K562 (cell line): Measurements from ENCODE around the gene ASMTL. TPM values are rescaled to one million over a fixed set of nuclear protein-coding genes. Genes with fewer than 3 reads are reported as not detected.

Source experiments
- BMI1 ChIP-seq: fragments of 150-350 bp; IDR thresholded peaks from 2 replicates; pipeline ENCODE4 v1.6.1; 2014; ENCODE audit warnings: low read length
- BRD4 ChIP-seq: fragments of 200-600 bp; sonication (generic); IDR thresholded peaks from 2 replicates; pipeline ENCODE4 v1.6.1; 2017; ENCODE audit warnings: inconsistent platforms
- CBX1 ChIP-seq: sonication (generic); IDR thresholded peaks from 2 replicates; pipeline ENCODE4 v1.6.1; 2016; ENCODE audit warnings: antibody characterized with exemption, low read depth, mild to moderate bottlenecking
- DNMT1 ChIP-seq: fragments of 450-650 bp; IDR thresholded peaks from 2 replicates; pipeline ENCODE4 v1.6.1; 2016; ENCODE audit warnings: antibody characterized with exemption, mild to moderate bottlenecking
- FOXP1 ChIP-seq: sonication (generic); formaldehyde crosslinking; IDR thresholded peaks from 2 replicates; pipeline ENCODE4 v1.8.0; 2022; ENCODE audit warnings: mild to moderate bottlenecking, missing genetic modification reagents
- KAT7 ChIP-seq: sonication (generic); formaldehyde crosslinking; IDR thresholded peaks from 2 replicates; pipeline ENCODE4 v1.8.0; 2022; ENCODE audit warnings: missing genetic modification reagents, mild to moderate bottlenecking, borderline replicate concordance
- MCM7 ChIP-seq, 2 experiments: fragments of 450-650 bp; IDR thresholded peaks; 2 replicates each; pipeline ENCODE4 v1.6.1; 2016 to 2018
- NFE2 ChIP-seq: IDR thresholded peaks from 2 replicates; pipeline ENCODE4 v1.6.1; 2014; ENCODE audit warnings: antibody characterized with exemption, low read depth
- RBM34 ChIP-seq: fragments of 200-400 bp; formaldehyde crosslinking; IDR thresholded peaks from 2 replicates; pipeline ENCODE4 v1.6.1; 2018; ENCODE audit warnings: low read length, borderline replicate concordance; ENCODE audit not compliant: insufficient read depth
- RNF2 ChIP-seq: sonication (generic); IDR thresholded peaks from 2 replicates; pipeline ENCODE4 v1.6.1; 2016
- SAP30 ChIP-seq: fragments of 200-600 bp; sonication (generic); IDR thresholded peaks from 2 replicates; pipeline ENCODE4 v1.6.1; 2012; ENCODE audit warnings: borderline replicate concordance, low read depth, mild to moderate bottlenecking, moderate library complexity, low read length, control low read depth, inconsistent platforms; ENCODE audit not compliant: insufficient read depth, poor library complexity, severe bottlenecking
- SIX5 ChIP-seq, 2 experiments: IDR thresholded peaks; 2 replicates each; pipeline ENCODE4 v1.6.1; 2011; ENCODE audit warnings: low read length in 2 of 2, borderline replicate concordance in 1 of 2, low read depth in 1 of 2, mild to moderate bottlenecking in 1 of 2, moderate library complexity in 1 of 2; ENCODE audit not compliant: insufficient read depth in 1 of 2
- ZBTB1 ChIP-seq: sonication (generic); formaldehyde crosslinking; IDR thresholded peaks from 2 replicates; pipeline ENCODE4 v1.8.1; 2023; ENCODE audit warnings: missing genetic modification reagents, low read depth, mild to moderate bottlenecking, borderline replicate concordance
- ZFX ChIP-seq: sonication (generic); formaldehyde crosslinking; IDR thresholded peaks from 2 replicates; pipeline ENCODE4 v1.8.0; 2022; ENCODE audit warnings: mild to moderate bottlenecking, missing genetic modification reagents, moderate library complexity
- ZKSCAN1 ChIP-seq: fragments of 150-350 bp; IDR thresholded peaks from 2 replicates; pipeline ENCODE4 v1.6.1; 2016; ENCODE audit warnings: low read depth, low read length
- ZNF232 ChIP-seq: sonication (generic); formaldehyde crosslinking; IDR thresholded peaks from 2 replicates; pipeline ENCODE4 v1.8.0; 2022; ENCODE audit warnings: mild to moderate bottlenecking, missing genetic modification reagents
- ZNF282 ChIP-seq: sonication (generic); formaldehyde crosslinking; IDR thresholded peaks from 2 replicates; pipeline ENCODE4 v1.8.1; 2023; ENCODE audit warnings: missing genetic modification reagents
- ZNF717 ChIP-seq: fragments of 250-450 bp; sonication (Bioruptor Pico); IDR thresholded peaks from 2 replicates; pipeline ENCODE4 v1.5.0; 2021
- polyA plus RNA-seq, 8 experiments: library from polyadenylated mRNA; depleted of rRNA in 4 of 8; stranded (reverse) in 5 of 8; unstranded in 3 of 8; fragments of >200 nt; fragmentation: Nextera tagmentation in 2 of 8; fragmentation: Illumina TruSeq in 1 of 8; extraction: Ambion mirVana in 2 of 8; extraction: Trizol in 1 of 8; gene quantifications; 2 replicates each; pipeline versions ENCODE4 v1.2.1 to v1.2.3, GENCODE V29; 2011 to 2014; ENCODE audit warnings: inconsistent platforms in 1 of 8, missing spikeins in 1 of 8
- total RNA-seq, 7 experiments: library from RNA; depleted of rRNA in 6 of 7; stranded (reverse); fragments of >200 nt in 6 of 7; fragmentation: Illumina TruSeq in 2 of 7; extraction: Trizol in 2 of 7; gene quantifications; 2 replicates each; pipeline versions ENCODE4 v1.2.1 to v1.2.3, GENCODE V29; 2011 to 2021; ENCODE audit warnings: low replicate concordance in 1 of 7
- TF ChIP-seq, protein P1 (sequence below): fragments of 450-650 bp; IDR thresholded peaks from 2 replicates; pipeline ENCODE4 v1.6.1; 2017; ENCODE audit warnings: mild to moderate bottlenecking, moderate library complexity
- TF ChIP-seq, protein P2 (sequence below): fragments of 250-450 bp; sonication (Bioruptor Pico); IDR thresholded peaks from 2 replicates; pipeline ENCODE4 v1.8.0; 2022; ENCODE audit warnings: moderate library complexity, mild to moderate bottlenecking, inconsistent platforms
- TF ChIP-seq, protein P3 (sequence below): fragments of 450-650 bp; formaldehyde crosslinking; IDR thresholded peaks from 2 replicates; pipeline ENCODE4 v1.4.0; 2022; ENCODE audit warnings: mild to moderate bottlenecking, moderate library complexity
- TF ChIP-seq, protein P4 (sequence below): fragments of 250-450 bp; sonication (Bioruptor Pico); IDR thresholded peaks from 2 replicates; pipeline ENCODE4 v1.4.0; 2020

The ASMTL gene
- total and polyA plus RNA-seq, 9 of the 15 experiments (the other 6 are each of a cell fraction or from before 2014, with no cell fraction given) = 0.56 to 20.6 (median 7.6) TPM

DNA sequence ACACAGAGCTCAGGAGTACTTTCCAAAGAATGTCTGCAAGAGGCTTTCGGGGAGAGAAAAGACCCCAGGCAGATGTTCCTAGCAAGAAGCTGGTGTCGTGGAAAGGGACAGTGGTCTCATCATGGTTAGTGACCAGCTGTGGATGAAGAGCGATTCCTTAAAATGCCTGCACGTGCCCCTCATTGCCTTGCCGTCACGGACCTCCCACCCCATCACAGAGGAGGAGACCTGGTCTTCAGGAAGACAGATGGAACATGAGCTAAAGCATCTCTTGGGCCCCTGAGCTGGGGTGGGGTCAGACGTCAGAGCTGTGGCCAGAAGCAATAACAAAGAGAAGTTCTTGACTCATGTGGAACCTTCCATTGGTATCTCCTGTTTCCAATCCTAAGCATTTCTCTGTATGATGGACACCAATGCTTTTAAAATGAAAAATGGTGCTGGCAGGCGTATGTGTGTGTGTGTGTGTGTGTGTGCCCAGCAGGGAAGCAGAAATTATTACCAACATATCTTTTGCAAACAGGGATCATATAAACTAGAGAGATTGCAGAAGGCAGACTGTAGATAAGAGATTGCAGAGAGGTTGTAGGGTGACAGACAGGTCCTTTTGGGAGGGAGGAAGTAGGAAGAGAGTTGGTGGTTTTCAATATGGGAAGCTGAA is 25.2 kb upstream of the ASMTL start (continued):
- TF ChIP-seq CBX1 = no peak
- TF ChIP-seq NFE2 = no peak
- TF ChIP-seq MCM7 (IDR thresholded peaks at IDR 0.05) = no peak
- no peak; the same call in 1 of the 2 replicates for TF ChIP-seq RNF2
- TF ChIP-seq ZNF232 (CRISPR knock-in tag) = no peak
- no peak for TF ChIP-seq ZKSCAN1
- no peak for TF ChIP-seq FOXP1
- no peak for TF ChIP-seq ZNF717 (CRISPR knock-in tag)
- no peak for TF ChIP-seq SAP30
- TF ChIP-seq, protein P1, sequence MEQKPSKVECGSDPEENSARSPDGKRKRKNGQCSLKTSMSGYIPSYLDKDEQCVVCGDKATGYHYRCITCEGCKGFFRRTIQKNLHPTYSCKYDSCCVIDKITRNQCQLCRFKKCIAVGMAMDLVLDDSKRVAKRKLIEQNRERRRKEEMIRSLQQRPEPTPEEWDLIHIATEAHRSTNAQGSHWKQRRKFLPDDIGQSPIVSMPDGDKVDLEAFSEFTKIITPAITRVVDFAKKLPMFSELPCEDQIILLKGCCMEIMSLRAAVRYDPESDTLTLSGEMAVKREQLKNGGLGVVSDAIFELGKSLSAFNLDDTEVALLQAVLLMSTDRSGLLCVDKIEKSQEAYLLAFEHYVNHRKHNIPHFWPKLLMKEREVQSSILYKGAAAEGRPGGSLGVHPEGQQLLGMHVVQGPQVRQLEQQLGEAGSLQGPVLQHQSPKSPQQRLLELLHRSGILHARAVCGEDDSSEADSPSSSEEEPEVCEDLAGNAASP = no peak
- TF ChIP-seq, protein P2, sequence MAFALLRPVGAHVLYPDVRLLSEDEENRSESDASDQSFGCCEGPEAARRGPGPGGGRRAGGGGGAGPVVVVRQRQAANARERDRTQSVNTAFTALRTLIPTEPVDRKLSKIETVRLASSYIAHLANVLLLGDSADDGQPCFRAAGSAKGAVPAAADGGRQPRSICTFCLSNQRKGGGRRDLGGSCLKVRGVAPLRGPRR (CRISPR knock-in tag) = no peak
- TF ChIP-seq SIX5 (IDR thresholded peaks at IDR 0.05; ENCODE audit: borderline replicate concordance in 1 of 2, insufficient read depth in 1 of 2, low read depth in 1 of 2, low read length in 2 of 2) = no peak
- no peak for TF ChIP-seq ZFX (CRISPR knock-in tag)
- no peak for TF ChIP-seq ZBTB1 (CRISPR knock-in tag)
- no peak for TF ChIP-seq DNMT1
- no peak for TF ChIP-seq ZNF282 (CRISPR knock-in tag)
- TF ChIP-seq KAT7 (CRISPR knock-in tag) = no peak
- TF ChIP-seq BRD4 = no peak
- TF ChIP-seq BMI1 = no peak
- TF ChIP-seq, protein P3, sequence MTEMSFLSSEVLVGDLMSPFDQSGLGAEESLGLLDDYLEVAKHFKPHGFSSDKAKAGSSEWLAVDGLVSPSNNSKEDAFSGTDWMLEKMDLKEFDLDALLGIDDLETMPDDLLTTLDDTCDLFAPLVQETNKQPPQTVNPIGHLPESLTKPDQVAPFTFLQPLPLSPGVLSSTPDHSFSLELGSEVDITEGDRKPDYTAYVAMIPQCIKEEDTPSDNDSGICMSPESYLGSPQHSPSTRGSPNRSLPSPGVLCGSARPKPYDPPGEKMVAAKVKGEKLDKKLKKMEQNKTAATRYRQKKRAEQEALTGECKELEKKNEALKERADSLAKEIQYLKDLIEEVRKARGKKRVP (CRISPR knock-in tag) = peak; percentile 26; the same call in 1 of the 2 replicates
- TF ChIP-seq, protein P4, sequence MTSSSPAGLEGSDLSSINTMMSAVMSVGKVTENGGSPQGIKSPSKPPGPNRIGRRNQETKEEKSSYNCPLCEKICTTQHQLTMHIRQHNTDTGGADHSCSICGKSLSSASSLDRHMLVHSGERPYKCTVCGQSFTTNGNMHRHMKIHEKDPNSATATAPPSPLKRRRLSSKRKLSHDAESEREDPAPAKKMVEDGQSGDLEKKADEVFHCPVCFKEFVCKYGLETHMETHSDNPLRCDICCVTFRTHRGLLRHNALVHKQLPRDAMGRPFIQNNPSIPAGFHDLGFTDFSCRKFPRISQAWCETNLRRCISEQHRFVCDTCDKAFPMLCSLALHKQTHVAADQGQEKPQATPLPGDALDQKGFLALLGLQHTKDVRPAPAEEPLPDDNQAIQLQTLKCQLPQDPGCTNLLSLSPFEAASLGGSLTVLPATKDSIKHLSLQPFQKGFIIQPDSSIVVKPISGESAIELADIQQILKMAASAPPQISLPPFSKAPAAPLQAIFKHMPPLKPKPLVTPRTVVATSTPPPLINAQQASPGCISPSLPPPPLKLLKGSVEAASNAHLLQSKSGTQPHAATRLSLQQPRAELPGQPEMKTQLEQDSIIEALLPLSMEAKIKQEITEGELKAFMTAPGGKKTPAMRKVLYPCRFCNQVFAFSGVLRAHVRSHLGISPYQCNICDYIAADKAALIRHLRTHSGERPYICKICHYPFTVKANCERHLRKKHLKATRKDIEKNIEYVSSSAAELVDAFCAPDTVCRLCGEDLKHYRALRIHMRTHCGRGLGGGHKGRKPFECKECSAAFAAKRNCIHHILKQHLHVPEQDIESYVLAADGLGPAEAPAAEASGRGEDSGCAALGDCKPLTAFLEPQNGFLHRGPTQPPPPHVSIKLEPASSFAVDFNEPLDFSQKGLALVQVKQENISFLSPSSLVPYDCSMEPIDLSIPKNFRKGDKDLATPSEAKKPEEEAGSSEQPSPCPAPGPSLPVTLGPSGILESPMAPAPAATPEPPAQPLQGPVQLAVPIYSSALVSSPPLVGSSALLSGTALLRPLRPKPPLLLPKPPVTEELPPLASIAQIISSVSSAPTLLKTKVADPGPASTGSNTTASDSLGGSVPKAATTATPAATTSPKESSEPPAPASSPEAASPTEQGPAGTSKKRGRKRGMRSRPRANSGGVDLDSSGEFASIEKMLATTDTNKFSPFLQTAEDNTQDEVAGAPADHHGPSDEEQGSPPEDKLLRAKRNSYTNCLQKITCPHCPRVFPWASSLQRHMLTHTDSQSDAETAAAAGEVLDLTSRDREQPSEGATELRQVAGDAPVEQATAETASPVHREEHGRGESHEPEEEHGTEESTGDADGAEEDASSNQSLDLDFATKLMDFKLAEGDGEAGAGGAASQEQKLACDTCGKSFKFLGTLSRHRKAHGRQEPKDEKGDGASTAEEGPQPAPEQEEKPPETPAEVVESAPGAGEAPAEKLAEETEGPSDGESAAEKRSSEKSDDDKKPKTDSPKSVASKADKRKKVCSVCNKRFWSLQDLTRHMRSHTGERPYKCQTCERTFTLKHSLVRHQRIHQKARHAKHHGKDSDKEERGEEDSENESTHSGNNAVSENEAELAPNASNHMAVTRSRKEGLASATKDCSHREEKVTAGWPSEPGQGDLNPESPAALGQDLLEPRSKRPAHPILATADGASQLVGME = no peak
- TF ChIP-seq RBM34 = no peak
